IPS-NIHi7 (cell line): ENCODE results near the gene FOXG1.

Experiments used
- DNase-seq: peaks from one replicate; pipeline ENCODE4 v3.0.0; 2012; ENCODE audit warnings: mixed read lengths; ENCODE audit errors: extremely low spot score

FOXG1 gene

DNA sequence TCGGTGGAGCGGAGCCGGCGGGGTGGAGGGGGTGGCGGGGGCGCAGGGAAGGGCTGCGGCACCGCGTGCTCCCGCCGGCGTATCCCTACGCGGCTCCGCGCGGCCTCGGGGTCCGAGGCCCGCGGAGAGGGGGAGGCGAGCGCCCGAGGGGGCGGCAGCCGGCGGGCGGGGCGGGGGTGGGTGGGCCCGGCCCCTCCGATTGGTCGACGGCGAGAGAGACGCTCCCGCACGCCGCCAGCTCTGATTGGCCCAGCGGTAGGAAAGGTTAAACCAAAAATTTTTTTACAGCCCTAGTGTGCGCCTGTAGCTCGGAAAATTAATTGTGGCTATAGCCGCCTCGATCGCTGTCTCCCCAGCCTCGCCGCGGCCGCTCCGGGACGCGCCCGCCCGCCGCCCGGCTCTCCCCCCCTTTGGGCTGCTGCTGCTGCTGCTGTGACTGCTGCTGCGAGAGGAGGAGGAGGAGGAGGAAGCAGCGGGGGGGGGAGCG, at the start of gene FOXG1:
FOXG1 (plus strand) TSS at position 319 of the 487 bp plus-strand sequence. CDS start 493 bp downstream, outside the sequence.
- peak; percentile 80 for DNase-seq

DNA sequence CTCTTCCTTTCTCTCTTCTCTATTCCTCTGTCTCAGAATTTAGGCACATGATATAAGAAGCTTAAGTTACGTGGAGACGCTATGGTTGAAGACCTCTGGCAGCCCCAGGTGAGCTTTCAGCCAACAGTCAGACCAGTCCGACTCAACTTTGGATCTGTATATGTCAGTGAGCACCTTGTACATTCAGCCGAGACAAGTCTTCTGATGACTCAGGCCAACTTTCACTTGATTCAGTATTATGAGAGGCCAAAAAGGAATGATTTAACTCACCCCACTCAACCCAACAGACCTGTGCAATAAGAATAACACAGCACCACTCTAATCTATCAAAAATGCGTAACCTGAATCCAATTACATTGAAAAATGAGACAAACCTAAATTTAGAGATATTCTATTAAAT, 47.5 kb upstream of the FOXG1 start:
- DNase-seq: no peak

DNA sequence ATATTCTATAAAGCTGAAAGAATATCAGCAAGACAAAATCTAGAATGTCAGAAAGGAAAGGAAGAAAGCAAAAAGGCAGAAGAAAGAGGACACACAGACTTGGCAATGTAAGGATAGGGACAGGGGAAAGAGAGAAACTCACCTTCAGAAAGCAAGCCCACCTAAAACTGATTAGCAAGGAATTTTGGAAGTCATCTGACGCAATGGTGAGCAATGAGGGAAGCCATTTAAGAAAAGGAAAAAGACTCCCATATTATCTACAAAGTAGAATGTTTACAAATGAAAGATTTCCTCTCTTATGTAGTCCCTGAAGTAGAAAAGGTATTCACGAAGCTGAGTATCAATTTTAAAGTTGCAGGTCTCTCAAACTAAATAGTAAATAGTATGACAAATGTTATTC, 35.2 kb upstream of the FOXG1 start:
- DNase-seq: no peak

DNA sequence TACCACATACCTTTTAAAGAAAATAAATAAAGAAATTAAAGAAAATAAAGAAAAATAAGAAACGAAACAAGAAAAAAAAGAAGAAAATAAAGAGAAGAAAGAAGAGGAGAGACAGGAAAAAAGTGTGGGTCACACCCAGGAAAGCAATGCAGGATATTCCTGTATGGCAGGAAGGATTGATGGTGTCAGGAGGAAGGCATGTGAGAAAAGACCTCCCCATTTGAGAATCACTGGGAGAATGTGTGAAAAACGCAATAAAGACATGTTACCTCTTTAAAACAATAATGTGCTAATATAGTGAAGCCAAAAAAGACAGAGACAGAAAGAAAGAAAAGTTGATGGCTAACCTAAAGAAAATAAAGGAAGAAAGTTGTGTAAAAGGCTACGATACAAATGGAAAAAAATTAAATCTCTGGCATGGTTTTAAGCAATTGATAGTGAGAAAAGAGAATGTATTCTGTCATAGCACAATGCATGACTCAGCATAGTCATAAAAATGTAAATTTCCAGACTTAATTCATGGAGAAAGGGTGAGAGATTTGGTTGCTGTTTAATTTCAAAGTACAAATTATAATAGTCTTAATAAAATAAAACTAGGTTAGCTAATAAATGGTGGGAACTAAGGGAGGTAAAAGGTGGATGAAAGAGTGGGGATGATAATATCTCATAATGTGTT, 24.3 kb upstream of the FOXG1 start:
- no peak for DNase-seq

DNA sequence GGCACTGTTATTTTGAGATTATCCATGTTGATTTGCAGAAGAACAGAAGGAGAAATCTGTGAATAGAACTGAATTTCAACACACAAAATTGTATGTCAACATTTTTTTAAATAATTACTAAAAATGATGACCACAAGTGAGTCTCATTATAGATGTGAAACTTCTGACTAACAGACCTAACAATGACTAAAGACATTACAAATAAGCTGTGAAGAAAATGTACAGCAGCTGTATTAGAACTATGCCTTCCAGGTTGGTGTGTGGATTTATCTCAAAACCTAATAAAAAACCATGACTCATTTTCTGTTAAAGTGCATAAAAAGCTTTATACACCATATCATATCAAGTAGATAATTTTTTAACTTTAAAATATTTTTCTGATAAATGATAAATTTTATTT, 22.5 kb upstream of the FOXG1 start:
- DNase-seq: no peak

DNA sequence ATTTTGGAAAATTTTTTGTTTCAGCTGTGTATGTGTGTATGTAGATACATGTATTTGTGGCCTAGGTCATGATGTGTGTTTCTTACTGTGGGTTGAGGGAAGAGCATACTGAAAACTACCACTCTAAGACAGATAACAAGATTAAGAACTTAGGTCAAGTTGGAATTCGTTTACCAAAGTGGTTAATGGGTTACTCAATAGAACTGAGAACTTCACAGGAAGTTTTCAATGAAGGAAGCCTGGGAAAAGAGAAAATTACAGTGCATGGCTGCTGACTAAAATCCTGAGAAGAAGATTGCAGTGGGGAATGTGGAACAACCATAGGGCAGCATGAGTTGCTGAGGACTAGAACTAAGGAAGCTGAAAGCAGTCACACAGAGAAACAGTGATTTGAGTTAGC, 21.4 kb upstream of the FOXG1 start:
- DNase-seq: no peak

DNA sequence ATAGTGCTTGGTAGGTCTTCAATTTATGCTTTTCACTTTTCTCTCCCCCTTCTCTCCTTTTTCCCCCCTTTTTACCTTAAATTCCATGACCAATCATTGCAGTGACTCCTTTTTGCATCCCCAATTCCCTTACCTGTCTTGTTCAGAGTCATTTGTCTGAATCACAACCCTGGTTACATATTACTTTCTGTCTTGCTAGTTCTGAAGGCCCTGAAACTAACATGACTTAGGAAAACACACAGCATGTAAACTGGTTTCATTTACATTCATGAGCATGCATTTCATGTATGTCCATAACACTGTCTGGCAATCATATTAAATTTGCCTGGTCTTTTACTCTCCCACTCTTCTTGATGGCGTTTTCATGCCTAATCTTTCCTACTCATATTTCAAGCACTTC, 20.3 kb upstream of the FOXG1 start:
- DNase-seq: no peak

DNA sequence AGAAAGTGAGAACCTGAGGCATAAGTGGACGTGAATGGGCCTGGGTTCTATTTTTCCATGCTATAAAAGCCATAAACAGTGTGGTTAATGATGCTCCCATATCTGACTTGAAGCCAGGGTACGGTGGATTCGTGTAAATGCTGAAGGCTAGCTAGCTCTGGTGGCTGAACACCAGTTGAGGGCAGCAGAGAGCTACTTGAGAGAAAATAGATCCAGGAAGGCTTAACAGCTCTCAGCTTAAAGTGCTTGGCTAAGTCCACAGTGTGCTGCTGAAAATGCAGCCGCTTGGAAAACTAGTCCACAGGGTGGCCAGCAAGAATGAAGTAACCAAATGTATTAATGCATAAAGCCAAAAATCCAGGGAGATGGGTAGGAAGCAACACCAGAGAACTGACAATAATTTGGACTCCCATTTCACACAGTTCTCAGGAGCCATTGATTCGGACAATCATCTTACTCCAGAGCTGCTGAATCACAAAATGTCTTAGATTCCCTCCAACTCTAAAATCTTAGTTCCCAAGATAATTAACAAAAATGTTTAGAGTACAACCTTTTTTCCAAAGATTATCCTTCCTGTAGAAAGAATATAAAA, 15.0 kb upstream of the FOXG1 start:
- DNase-seq: peak; percentile 66

DNA sequence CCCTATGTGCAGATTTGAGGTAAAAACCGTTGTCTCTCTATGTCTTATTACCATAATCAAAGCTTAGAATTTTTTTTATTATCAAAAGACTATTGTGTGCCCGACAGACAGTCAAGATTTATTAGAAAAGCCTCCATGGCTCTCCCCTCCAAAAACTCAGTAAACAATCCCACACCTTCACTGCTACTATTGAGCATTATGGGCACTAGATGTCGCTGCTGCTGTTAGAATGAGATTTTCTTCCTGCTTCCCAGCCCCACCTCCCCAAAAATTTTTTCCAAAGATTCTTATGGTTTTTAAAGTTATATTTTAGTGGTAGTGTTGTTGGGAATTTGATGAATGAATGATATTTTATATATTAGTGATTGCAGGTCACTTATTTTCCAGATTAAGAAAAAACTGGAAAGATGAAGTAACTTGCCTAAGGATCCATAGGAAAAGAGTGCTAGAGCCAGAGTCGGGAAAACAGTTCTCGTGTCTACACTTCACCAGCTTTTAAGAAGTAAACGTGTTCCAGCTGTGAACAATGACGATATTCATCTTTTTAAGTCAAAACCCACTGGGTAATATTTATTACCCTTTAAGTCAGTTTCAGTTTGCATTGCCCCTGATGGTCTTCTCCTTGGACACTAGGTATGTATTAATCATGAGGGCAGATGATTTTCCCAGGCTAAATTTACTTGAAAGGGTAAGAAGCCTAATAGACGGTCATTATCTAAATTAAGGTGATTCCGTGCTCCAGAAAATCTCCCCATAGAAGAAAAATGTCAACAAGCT, 12.2 kb upstream of the FOXG1 start:
- no peak for DNase-seq

DNA sequence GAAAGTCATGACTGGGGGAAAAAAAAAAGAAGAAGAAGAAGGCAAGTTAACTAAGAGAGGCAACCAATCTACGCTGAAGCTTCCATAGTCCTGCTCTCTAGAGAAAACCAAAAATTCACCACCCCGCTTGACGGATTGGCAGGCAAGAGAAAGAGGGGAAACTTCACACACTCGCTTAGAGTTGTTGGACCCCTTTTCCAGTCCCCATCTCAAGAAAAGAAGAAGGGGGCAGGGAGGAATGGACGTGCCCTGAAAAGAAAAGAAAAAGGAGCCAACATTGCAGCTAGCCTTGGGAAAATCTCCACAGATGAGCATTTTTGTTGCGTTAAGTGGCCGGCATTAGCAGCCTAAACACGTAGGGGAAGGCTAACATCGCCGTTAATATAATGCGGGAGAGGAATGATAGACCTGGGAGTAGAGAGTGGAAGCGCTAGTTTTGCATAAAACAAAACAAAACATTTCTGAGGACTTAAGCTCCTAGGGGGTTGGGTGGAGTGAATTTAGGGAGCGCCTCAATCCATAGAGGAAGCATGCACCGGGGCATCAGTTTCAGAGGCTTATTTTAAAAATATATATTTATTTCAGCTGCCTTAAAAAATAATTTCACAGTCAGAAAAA, 11.3 kb upstream of the FOXG1 start:
- DNase-seq: no peak

DNA sequence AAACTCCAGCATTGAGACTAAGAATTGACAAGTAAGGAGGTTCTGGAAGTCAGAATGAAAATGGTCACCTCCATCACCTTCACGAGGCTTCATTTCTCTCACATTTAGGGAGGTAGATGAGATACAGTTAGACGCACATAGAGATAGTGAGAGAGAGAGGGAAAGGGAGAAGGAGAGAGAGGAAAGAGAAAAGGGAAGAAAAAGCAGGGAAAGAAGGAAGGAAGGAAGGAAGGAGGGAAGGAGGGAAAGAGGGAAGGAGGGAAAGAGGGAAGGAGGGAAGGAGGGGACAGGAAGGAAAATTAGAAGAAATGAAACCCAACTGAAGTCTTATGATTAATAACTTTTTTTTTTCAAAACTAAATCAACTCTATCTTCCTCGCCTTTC, 10.7 kb upstream of the FOXG1 start:
- no peak for DNase-seq

DNA sequence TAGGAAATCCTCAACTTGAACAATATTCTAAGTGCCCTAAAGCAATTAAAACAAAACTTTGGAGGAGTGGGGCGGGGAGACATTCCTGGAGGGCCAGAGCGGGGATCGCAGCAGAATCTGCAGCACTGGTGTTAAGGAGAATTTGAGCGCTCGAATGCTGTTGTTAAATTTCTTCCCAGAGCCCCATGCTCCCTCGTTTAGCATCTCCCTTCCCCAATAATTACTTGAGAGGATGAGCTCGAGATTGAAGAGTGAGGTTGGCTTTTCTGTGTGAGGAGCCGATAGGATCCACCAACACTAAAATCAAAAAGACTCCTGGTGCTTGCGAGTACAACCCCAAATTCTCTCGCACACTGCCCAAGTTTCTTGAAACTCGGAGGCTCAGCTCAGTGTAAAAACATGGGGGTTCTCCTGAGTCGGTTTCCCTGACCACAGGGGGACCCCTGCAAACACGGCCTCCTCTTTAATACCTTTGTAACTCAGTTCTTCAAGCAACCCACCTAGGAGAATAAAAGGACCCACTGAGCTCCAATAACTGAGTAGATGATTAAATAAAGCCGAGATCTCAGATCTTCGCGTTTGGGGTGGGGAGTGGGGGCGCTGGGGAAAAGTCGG, 10.2 kb upstream of the FOXG1 start:
- DNase-seq: no peak

DNA sequence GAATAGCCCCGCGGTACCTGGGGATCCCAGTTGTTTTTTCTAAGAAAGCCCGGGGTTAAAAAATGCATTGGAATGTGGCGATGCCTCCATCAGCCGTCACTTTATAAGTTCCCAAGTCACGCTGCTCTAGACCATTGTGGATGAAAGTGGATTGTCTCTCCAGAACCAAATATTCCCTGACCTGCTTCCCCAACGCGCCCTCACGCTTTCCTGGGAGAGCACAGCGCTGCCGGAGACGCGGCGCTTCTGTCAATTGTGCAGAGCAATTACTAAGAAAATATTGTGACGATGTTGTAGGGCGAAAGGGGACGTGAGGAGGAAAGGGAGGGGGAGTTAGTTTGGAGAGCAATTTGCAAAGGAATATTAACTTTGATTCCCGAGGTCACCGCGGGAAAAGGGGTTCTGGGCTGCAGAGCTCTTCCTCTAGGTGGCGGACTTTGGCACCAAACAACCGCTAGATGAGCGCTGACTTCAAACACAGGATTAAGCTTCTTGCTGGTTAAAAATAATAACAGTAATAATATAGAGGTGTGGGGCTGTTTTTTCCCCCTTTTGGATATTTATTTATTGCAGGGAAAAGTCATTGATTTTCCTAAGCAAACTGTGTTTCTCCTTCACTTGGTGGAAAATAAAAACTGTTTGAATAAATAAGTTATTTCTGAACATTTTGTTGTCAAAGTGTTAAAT, 9.6 kb upstream of the FOXG1 start:
- DNase-seq: peak; percentile 48

DNA sequence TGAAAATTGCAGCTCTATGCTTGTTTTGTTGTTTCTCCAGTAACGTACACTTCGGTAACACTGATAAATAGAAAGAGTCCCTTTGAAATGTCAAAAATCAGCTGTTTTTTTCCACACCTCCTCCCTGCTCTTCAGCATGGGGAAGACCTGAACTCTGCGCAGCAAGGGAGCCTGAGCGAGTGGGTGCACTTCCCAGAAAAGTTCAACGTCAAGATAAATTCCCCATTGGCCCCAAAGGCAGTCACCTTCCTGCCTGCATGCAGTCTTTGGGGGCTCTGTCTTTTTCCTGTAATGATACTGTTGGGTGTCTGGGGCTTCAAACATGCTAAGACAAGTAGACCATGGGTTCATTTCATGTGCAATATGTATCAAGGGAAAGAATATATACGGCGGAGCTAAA, 8.8 kb upstream of the FOXG1 start:
- DNase-seq: no peak

DNA sequence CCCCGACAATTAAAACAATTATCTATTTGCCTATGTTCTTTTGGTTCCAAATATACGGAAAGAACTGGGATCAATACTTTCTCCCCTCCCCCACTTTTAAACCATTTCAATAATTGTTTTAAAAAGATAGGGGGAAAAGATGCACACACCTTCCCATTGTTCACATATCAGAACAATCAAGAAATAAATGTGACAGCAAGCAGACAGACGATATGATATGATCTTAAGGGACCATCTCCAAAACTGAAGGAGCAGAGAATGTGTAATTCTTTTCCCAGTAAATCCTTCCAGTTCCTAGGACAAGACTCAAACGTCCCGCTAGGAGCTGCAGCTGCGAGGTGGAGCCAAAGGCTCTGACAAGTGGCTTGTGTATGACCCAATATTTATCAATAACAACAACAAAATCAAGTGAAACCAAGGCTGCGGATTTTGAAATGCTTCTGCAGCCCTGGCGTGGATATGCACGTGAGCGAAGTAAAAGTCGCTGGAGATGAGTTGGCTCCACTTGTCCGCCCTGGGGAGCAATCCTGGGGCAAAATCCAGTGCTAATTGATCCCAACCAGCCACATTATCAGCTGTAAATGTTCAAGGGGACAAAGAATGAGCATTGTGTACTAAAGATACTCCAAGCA, 8.2 kb upstream of the FOXG1 start:
- DNase-seq: no peak

DNA sequence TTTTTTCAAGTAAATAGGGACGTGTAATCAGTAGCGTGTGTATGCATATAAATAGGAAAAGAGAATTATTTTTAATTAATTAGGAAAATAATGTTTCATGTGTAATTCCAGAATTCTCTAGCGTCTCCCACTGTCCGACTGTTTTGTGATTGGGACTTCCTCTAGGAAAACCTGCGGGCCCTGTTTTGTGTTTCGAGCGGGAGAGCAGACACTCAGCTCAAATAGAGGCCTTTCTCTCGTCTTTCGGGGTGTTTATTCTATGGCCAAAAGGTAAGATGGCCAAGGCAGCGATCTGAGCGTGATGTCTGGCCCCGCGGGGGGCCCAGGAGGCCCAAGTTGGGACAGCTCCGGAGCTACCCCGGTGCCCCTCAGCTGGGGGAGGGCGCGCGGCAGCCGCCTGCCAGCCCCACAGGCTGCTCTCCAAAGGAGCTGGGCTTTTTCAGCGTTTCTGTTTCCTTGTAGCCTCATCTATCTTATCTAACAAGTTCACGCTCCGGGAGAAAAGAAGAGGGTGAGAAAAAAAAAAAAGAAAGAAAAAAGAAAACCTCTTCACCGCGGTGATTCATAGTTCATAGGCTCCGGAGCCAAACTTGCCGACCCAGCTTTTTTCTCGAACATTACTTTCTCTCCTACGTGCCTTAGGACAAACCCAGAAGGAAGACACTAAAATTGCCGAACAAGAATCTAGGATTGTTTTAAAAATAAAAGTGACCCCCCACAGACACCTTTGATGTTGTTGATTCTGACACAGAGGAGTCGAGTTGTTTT, 7.5 kb upstream of the FOXG1 start:
- DNase-seq: no peak

DNA sequence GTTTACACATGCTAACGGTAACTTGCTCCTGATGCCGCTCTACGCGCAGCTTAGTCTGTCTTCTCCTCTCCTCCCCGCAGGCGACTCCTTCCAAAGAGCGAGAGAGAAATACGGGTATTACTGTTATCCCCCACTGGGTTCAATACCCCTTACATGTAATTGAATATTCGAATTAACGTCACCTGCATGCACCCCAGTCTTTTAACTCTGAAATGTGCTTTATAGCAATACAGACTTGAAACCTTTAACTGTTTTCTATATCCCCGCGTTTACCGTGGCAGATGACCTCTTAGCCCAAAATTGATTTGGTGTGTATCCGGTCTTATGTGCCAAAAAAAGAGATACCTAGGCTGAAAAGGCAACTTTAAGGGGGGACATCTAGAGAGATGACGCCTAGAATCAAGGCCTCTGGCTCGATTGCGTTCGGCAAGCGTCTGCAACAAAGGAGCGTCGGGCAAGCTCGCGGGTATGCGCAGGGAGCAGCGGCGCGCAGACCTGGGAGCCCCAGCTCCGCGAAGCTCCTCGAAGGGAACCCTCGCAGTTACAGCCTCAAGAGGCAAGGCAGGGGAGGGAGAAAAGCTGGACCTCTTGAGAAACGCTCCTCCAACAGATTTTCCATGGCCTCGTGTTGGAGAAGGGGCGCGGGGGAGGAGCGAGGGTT, 6.8 kb upstream of the FOXG1 start:
- no peak for DNase-seq

DNA sequence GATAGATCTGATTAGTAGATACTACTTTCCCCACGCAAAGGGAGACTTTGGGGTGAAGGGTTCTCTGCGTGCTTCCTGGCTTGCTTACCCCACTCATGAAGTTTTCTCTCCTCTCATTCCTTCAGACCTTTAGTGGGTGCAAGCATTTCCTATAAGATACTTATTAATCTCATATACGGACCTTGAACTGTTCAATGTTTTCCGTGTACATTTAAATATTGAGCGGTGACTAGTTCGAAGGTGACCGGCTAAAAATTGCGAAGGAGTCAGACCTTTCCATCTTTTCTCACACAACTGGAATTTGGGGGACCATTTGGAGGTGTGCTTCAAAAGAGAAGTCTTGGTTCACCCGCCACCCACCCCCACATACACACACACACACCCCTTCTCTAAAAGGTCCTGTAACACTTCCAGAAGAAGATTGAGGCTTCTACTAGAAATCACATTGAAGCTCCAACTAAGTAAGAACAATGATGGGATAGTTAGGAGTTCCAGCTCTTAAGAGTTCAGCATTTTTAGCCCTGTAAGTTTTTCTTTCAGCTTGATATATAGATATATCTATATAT, 6.1 kb upstream of the FOXG1 start:
- no peak for DNase-seq
